Measurements from ENCODE around the gene TMEM242.

TMEM242 gene

DNA sequence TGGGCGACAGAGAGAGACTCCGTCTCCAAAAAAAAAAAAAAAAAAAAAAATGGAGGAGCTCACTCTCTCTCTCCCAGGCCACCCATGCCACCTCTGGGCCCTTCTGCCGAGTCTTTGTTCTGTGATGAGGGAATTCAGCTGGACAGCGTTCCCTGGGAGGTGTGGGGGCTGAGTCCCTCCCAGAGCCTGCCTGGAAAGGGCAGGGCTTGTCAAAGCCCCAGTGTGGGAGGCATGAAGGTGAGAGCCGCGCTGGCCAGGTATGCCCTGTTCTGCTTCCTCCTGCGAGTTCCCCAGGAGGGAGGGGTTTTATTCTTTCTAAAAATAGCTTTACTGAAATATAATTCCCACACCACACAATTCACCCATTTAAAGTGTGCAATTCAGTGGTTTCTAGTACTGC is 69.6 kb downstream of the TMEM242 start:
- Histone ChIP-seq H4K20me1 (ENCODE audit: control insufficient read depth, insufficient read depth, low read depth, low read length) (no peaks in the 10 kb centered on the region), H3K9me3 (ENCODE audit: control insufficient read depth, insufficient read depth, low read length) (no peaks in the 10 kb centered on the region), H3K4me2 (ENCODE audit: low read length) (no peak overlapping the region), H3K36me3 (ENCODE audit: control insufficient read depth, low read length) (no peaks in the 10 kb centered on the region), H3K4me1 (ENCODE audit: control insufficient read depth, low read length) (no peaks in the 10 kb centered on the region), H3K9me2 (replicated peaks; ENCODE audit: control insufficient read depth, low read length) (no peaks in the 10 kb centered on the region), H3K27ac (ENCODE audit: low read depth, low read length) (no peak overlapping the region), H3F3A (ENCODE audit: control insufficient read depth, insufficient read depth) (no peaks in the 10 kb centered on the region), H3K27me3 (ENCODE audit: control insufficient read depth, low read length) (peaks cover 20% of the 10 kb centered on the region), H3K4me3 (ENCODE audit: low read length) (no peak overlapping the region), H3K79me2 (ENCODE audit: control insufficient read depth, low read length) (no peaks in the 10 kb centered on the region)
- TF ChIP-seq EZH2phosphoT487 (IDR thresholded peaks at IDR 0.05; ENCODE audit: borderline replicate concordance, low read length): no peak
- TF ChIP-seq, protein P1, sequence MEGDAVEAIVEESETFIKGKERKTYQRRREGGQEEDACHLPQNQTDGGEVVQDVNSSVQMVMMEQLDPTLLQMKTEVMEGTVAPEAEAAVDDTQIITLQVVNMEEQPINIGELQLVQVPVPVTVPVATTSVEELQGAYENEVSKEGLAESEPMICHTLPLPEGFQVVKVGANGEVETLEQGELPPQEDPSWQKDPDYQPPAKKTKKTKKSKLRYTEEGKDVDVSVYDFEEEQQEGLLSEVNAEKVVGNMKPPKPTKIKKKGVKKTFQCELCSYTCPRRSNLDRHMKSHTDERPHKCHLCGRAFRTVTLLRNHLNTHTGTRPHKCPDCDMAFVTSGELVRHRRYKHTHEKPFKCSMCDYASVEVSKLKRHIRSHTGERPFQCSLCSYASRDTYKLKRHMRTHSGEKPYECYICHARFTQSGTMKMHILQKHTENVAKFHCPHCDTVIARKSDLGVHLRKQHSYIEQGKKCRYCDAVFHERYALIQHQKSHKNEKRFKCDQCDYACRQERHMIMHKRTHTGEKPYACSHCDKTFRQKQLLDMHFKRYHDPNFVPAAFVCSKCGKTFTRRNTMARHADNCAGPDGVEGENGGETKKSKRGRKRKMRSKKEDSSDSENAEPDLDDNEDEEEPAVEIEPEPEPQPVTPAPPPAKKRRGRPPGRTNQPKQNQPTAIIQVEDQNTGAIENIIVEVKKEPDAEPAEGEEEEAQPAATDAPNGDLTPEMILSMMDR (IDR thresholded peaks at IDR 0.05; ENCODE audit: low read depth, low read length, poor library complexity, severe bottlenecking): no peak

DNA sequence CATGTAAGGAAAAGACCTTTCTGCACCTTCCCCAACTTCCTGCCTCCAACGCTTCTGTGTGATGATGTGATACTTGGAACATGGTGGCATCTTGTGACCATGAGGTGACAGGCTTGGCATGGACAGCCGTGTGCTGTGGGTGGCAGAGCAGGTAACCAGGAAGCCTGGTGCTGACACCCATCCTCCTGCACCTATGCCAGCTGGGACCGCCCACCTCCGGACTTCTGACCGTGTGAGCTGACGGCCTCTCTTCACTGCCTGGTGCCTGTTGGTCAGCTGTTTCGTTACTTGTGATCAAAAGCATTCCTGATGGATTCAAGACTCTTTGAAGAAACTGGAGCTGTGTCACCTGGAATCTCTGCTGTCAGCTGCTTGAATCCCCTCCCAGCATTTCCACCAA is 70.3 kb downstream of the TMEM242 start:
- H3K36me3 ChIP-seq (ENCODE audit: control insufficient read depth, low read length): no peaks in the 10 kb centered on the region
- no peaks in the 10 kb centered on the region for H3K4me1 ChIP-seq (ENCODE audit: control insufficient read depth, low read length)
- H3K4me2 ChIP-seq (ENCODE audit: low read length): no peak overlapping the region
- no peak overlapping the region for H3K27ac ChIP-seq (ENCODE audit: low read depth, low read length)
- TF ChIP-seq EZH2phosphoT487 (IDR thresholded peaks at IDR 0.05; ENCODE audit: borderline replicate concordance, low read length): no peak
- TF ChIP-seq, protein P1 (IDR thresholded peaks at IDR 0.05; ENCODE audit: low read depth, low read length, poor library complexity, severe bottlenecking): no peak
- H3K9me3 ChIP-seq (ENCODE audit: control insufficient read depth, insufficient read depth, low read length): peaks cover 5% of the 10 kb centered on the region; the same call in 1 of the 2 replicates
- no peaks in the 10 kb centered on the region for H3K79me2 ChIP-seq (ENCODE audit: control insufficient read depth, low read length)
- no peak overlapping the region for H3K4me3 ChIP-seq (ENCODE audit: low read length)
- peaks cover 20% of the 10 kb centered on the region for H3K27me3 ChIP-seq (ENCODE audit: control insufficient read depth, low read length)
- H3K9me2 ChIP-seq (replicated peaks; ENCODE audit: control insufficient read depth, low read length): no peaks in the 10 kb centered on the region
- no peaks in the 10 kb centered on the region for H3F3A ChIP-seq (ENCODE audit: control insufficient read depth, insufficient read depth)
- no peaks in the 10 kb centered on the region for H4K20me1 ChIP-seq (ENCODE audit: control insufficient read depth, insufficient read depth, low read depth, low read length)

DNA sequence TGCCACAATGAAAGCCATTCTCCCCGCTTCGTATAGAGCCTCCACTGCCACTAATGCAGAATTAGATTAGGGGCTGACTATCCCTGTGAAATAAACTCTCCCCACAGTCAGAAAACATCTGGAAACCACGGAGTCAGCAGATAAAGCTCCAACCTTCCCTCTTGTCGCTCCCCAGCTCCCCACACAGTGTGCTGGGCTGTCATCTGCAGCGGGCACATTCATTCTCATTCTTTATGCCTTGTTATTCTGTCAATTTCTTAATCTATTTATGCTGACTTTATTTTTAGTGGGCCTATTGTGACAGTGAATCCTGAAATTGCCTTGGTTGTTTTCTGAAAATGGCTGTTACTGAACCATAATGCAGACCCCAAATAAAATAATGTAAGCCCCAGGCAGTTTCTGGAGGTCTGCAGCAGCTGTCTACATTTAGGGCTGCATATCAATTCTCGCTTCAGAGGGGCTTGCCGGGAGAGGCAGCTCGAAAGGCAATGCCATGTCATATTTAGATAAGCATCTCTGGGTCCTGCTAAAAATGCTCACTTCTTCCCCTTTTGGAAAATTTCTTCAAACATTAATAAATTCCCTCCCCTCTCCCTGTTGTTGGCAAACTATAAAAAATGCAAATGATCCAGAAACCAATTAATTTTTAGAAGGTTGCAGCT is 71.6 kb downstream of the TMEM242 start:
- Histone ChIP-seq H3K79me2 (ENCODE audit: control insufficient read depth, low read length) (no peaks in the 10 kb centered on the region), H3K9me2 (replicated peaks; ENCODE audit: control insufficient read depth, low read length) (no peaks in the 10 kb centered on the region), H3K4me1 (ENCODE audit: control insufficient read depth, low read length) (no peaks in the 10 kb centered on the region), H3K4me3 (ENCODE audit: low read length) (no peak overlapping the region), H3K27me3 (ENCODE audit: control insufficient read depth, low read length) (peaks cover 16% of the 10 kb centered on the region), H3K9me3 (ENCODE audit: control insufficient read depth, insufficient read depth, low read length) (peaks cover 5% of the 10 kb centered on the region; the same call in 1 of the 2 replicates), H3K36me3 (ENCODE audit: control insufficient read depth, low read length) (no peaks in the 10 kb centered on the region), H3K4me2 (ENCODE audit: low read length) (no peak overlapping the region), H3F3A (ENCODE audit: control insufficient read depth, insufficient read depth) (no peaks in the 10 kb centered on the region), H4K20me1 (ENCODE audit: control insufficient read depth, insufficient read depth, low read depth, low read length) (no peaks in the 10 kb centered on the region), H3K27ac (ENCODE audit: low read depth, low read length) (no peak overlapping the region)
- TF ChIP-seq, protein P1 (IDR thresholded peaks at IDR 0.05; ENCODE audit: low read depth, low read length, poor library complexity, severe bottlenecking): no peak
- no peak for TF ChIP-seq EZH2phosphoT487 (IDR thresholded peaks at IDR 0.05; ENCODE audit: borderline replicate concordance, low read length)

Measured in DOHH2 (cell line).